ENCODE measurements around the gene UBAP1L.
"Not testable (repeated sequence)": the region's sequence is repeated elsewhere in the genome, so short reads cannot be mapped to it uniquely, and the experiment has no call there.

UBAP1L gene

DNA sequence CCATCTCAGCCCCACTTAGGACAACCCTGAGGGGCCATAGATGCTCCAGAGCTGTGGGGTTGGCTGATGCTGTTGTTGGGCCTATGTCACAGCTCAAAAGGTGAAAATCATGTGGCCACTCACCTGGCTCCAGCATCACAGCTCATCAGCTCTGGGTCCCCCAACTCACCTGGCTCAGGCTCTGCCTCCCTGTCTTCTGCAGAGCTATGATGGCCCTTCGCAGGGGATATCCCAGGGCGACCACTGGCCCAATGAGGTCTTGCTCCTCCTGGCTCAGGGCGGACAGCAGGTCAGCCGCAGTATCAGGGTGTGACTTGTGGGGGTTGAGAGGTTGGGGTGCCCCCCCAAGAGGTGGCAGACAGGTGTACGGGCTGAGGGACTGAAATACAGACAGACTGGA is 15.7 kb downstream of the UBAP1L start:
- TF ChIP-seq, protein P1, sequence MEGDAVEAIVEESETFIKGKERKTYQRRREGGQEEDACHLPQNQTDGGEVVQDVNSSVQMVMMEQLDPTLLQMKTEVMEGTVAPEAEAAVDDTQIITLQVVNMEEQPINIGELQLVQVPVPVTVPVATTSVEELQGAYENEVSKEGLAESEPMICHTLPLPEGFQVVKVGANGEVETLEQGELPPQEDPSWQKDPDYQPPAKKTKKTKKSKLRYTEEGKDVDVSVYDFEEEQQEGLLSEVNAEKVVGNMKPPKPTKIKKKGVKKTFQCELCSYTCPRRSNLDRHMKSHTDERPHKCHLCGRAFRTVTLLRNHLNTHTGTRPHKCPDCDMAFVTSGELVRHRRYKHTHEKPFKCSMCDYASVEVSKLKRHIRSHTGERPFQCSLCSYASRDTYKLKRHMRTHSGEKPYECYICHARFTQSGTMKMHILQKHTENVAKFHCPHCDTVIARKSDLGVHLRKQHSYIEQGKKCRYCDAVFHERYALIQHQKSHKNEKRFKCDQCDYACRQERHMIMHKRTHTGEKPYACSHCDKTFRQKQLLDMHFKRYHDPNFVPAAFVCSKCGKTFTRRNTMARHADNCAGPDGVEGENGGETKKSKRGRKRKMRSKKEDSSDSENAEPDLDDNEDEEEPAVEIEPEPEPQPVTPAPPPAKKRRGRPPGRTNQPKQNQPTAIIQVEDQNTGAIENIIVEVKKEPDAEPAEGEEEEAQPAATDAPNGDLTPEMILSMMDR (IDR thresholded peaks at IDR 0.05; ENCODE audit: borderline replicate concordance, insufficient read depth, low read depth, low read length): no peak
- no peak overlapping the region for H3K4me3 ChIP-seq (ENCODE audit: low read depth, low read length)

GRCh38 chr15:65097651-65098263 is 17.2 kb downstream of the UBAP1L start:
- TF ChIP-seq, protein P1 (IDR thresholded peaks at IDR 0.05; ENCODE audit: borderline replicate concordance, insufficient read depth, low read depth, low read length): no peak
- no peak overlapping the region for H3K4me3 ChIP-seq (ENCODE audit: low read depth, low read length)

DNA sequence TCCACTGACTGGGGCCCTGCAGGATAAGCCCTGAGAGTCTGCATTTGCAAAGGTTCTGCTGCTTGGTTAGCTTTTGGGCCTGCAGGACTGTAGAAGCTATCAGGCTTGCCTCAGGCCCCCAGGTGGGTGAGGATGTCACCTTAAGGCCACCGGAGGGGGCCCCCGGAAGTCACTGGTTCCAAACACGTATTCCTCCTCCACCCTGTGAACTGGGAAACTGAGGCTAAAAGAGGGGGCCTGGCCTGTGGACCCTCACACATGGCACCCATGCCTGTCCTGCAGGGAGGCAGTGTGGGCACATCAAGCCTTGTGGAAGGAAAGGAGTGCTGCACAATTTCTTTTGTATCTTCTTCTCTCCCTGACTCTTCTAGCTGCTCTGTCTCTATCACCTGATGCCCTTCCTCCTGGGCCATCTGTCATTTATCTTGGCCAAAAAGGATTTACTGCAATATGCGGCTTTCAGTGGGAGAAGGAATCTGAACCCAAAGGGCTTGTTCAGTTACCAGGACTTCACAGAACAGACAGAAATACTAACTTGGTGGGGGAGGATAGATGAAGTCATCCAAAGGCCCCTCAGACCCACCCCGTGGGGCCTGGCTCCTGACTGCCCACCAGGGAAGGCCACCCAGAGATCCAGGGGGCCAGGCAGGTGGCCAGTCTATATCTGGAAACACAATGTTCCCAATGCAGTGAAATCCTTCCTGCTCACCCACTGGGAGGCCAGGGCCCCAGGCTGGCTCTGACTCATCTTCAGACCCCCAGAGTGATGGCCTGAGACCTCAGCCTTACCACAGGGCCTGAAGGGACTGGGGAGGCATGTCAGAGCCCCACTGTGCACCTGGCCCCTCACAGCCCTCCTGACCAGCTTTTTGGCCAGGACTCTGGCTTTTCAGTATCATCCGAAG is 18.3 kb downstream of the UBAP1L start:
- TF ChIP-seq, protein P1 (IDR thresholded peaks at IDR 0.05; ENCODE audit: borderline replicate concordance, insufficient read depth, low read depth, low read length): no peak

DNA sequence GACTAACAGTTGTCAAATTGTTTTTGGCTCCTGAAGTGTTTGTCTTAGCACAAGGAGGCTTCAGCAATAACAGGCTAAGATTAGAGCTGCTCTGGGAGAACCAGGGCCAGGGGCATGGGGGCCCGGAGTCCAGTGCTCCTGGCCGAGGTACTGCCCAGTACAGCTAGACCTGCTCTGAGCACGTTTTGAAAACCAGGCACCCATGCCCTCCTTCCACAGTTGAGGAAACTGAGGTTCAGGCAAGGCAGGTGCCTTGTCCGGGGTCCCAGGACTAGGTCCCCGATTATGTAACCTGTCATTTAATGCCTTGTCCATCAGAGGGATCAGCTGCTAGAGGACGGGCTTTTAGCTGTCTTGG is 19.3 kb downstream of the UBAP1L start:
- TF ChIP-seq, protein P1 (IDR thresholded peaks at IDR 0.05; ENCODE audit: borderline replicate concordance, insufficient read depth, low read depth, low read length): no peak

More for the DNA sequence above, 18.3 kb downstream of the UBAP1L start:
- H3K4me3 ChIP-seq (ENCODE audit: low read depth, low read length): no peak overlapping the region

GRCh38 chr15:65095011-65095746 is 19.8 kb downstream of the UBAP1L start:
- TF ChIP-seq, protein P1 (IDR thresholded peaks at IDR 0.05; ENCODE audit: borderline replicate concordance, insufficient read depth, low read depth, low read length): no peak
- H3K4me3 ChIP-seq (ENCODE audit: low read depth, low read length): no peak overlapping the region

More for the DNA sequence above, 19.3 kb downstream of the UBAP1L start:
- no peak overlapping the region for H3K4me3 ChIP-seq (ENCODE audit: low read depth, low read length)

GRCh38 chr15:65094294-65094995 is 20.6 kb downstream of the UBAP1L start:
- TF ChIP-seq, protein P1 (IDR thresholded peaks at IDR 0.05; ENCODE audit: borderline replicate concordance, insufficient read depth, low read depth, low read length): no peak
- no peak overlapping the region for H3K4me3 ChIP-seq (ENCODE audit: low read depth, low read length)

DNA sequence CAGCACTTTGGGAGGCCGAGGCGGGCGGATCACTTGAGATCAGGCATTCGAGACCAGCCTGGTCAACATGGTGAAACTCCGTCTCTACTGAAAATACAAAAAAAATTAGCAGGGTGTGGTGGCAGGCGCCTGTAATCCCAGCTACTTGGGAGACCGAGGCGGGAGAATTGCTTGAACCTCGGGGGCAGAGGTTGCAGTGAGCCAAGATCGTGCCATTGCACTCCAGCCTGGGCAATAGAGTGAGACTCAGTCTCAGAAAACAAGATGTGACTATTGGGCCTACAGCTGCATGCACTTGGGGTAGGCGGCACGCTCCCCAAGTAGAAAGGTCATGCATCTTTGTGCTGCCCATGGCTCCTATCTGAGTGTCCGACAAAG is 21.2 kb downstream of the UBAP1L start:
- H3K4me3 ChIP-seq (ENCODE audit: low read depth, low read length): not testable (repeated sequence)

Data from GM12875 (cell line).